ENCODE results near the gene IL1RAPL1. TPM values are rescaled to one million over a fixed set of nuclear protein-coding genes. Genes with fewer than 3 reads are reported as not detected.
"Not testable (repeated sequence)": the region's sequence is repeated elsewhere in the genome, so short reads cannot be mapped to it uniquely, and the experiment has no call there.

Gene IL1RAPL1
- total RNA-seq, 1 donor from 2014 or later = 0.66 TPM

GRCh38 chrX:29090811-29091210 is 503.6 kb downstream of the IL1RAPL1 start:
- TF ChIP-seq, protein P1, sequence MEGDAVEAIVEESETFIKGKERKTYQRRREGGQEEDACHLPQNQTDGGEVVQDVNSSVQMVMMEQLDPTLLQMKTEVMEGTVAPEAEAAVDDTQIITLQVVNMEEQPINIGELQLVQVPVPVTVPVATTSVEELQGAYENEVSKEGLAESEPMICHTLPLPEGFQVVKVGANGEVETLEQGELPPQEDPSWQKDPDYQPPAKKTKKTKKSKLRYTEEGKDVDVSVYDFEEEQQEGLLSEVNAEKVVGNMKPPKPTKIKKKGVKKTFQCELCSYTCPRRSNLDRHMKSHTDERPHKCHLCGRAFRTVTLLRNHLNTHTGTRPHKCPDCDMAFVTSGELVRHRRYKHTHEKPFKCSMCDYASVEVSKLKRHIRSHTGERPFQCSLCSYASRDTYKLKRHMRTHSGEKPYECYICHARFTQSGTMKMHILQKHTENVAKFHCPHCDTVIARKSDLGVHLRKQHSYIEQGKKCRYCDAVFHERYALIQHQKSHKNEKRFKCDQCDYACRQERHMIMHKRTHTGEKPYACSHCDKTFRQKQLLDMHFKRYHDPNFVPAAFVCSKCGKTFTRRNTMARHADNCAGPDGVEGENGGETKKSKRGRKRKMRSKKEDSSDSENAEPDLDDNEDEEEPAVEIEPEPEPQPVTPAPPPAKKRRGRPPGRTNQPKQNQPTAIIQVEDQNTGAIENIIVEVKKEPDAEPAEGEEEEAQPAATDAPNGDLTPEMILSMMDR (IDR thresholded peaks at IDR 0.05; ENCODE audit: partially characterized antibody, unreplicated experiment) = no peak
- no peak overlapping the region for H3K27ac Mint-ChIP-seq (ENCODE audit: unreplicated experiment)
- no peak for DNase-seq
- H3K4me3 Mint-ChIP-seq (ENCODE audit: unreplicated experiment) = no peak overlapping the region
- no peaks in the 10 kb centered on the region for H3K4me1 Mint-ChIP-seq (ENCODE audit: low read depth, unreplicated experiment)
- H3K36me3 Mint-ChIP-seq (ENCODE audit: unreplicated experiment) = no peaks in the 10 kb centered on the region
- H3K27me3 Mint-ChIP-seq (ENCODE audit: unreplicated experiment) = no peaks in the 10 kb centered on the region
- no peaks in the 10 kb centered on the region for H3K9me3 Mint-ChIP-seq (ENCODE audit: unreplicated experiment)

DNA sequence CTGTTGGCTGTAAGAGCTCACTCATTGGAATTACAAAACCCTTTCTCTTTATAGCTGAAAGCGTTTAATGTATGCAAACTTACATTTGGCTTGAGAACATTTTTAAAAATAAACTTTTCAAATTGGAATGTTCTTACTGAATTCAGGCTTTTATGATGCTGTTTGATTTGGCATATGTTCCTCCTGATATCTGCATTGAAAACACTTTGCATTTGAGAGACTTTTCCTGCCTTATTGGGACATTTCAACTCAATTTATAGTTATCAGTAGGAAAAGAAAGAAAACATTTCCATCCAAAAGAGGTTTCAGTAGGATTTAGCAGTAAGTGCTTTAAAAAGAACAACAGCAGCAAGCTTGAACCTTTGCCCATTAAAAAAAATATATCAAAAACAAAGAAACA is 520.0 kb downstream of the IL1RAPL1 start:
- DNase-seq = no peak
- H3K9me3 Mint-ChIP-seq (ENCODE audit: unreplicated experiment) = no peaks in the 10 kb centered on the region
- no peak overlapping the region for H3K27ac Mint-ChIP-seq (ENCODE audit: unreplicated experiment)
- no peaks in the 10 kb centered on the region for H3K36me3 Mint-ChIP-seq (ENCODE audit: unreplicated experiment)
- H3K4me1 Mint-ChIP-seq (ENCODE audit: low read depth, unreplicated experiment) = no peaks in the 10 kb centered on the region
- H3K4me3 Mint-ChIP-seq (ENCODE audit: unreplicated experiment) = no peak overlapping the region
- TF ChIP-seq, protein P1 (IDR thresholded peaks at IDR 0.05; ENCODE audit: partially characterized antibody, unreplicated experiment) = no peak
- peaks cover 2% of the 10 kb centered on the region for H3K27me3 Mint-ChIP-seq (ENCODE audit: unreplicated experiment)

DNA sequence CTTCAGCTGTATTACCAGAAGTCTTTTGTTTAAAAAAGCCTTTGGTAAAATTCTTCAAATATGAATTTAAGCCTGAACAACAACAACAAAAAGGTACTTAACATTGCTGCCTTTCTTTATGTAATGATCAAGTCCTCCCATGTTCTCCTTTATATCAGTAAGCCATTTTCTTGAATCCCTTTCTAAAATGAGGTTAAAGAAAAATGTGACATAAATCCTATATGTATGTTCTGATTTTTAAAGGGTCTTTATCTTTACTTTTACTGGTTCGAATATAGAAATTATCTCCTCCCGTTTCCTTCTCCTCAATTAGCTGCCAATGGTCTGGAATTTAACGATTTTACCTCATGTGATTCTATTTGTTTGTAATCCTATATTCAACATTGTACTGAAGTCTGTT is 522.8 kb downstream of the IL1RAPL1 start:
- Mint-ChIP-seq H3K27me3 (ENCODE audit: unreplicated experiment) (peaks cover 2% of the 10 kb centered on the region), H3K27ac (ENCODE audit: unreplicated experiment) (no peak overlapping the region), H3K36me3 (ENCODE audit: unreplicated experiment) (no peaks in the 10 kb centered on the region), H3K9me3 (ENCODE audit: unreplicated experiment) (no peaks in the 10 kb centered on the region), H3K4me1 (ENCODE audit: low read depth, unreplicated experiment) (no peaks in the 10 kb centered on the region), H3K4me3 (ENCODE audit: unreplicated experiment) (no peak overlapping the region)
- DNase-seq = no peak
- TF ChIP-seq, protein P1 (IDR thresholded peaks at IDR 0.05; ENCODE audit: partially characterized antibody, unreplicated experiment) = no peak

GRCh38 chrX:29113221-29113620 is 526.0 kb downstream of the IL1RAPL1 start:
- no peak for DNase-seq
- Mint-ChIP-seq H3K4me3 (ENCODE audit: unreplicated experiment) (no peak overlapping the region), H3K27me3 (ENCODE audit: unreplicated experiment) (no peaks in the 10 kb centered on the region), H3K36me3 (ENCODE audit: unreplicated experiment) (no peaks in the 10 kb centered on the region), H3K9me3 (ENCODE audit: unreplicated experiment) (no peaks in the 10 kb centered on the region), H3K4me1 (ENCODE audit: low read depth, unreplicated experiment) (no peaks in the 10 kb centered on the region), H3K27ac (ENCODE audit: unreplicated experiment) (no peak overlapping the region)
- TF ChIP-seq, protein P1 (IDR thresholded peaks at IDR 0.05; ENCODE audit: partially characterized antibody, unreplicated experiment) = no peak

GRCh38 chrX:29122817-29123216 is 535.6 kb downstream of the IL1RAPL1 start:
- H3K36me3 Mint-ChIP-seq (ENCODE audit: unreplicated experiment); H3K4me1 Mint-ChIP-seq (ENCODE audit: low read depth, unreplicated experiment); H3K27me3 Mint-ChIP-seq (ENCODE audit: unreplicated experiment); H3K9me3 Mint-ChIP-seq (ENCODE audit: unreplicated experiment); H3K27ac Mint-ChIP-seq (ENCODE audit: unreplicated experiment); DNase-seq; H3K4me3 Mint-ChIP-seq (ENCODE audit: unreplicated experiment): not testable (repeated sequence)

DNA sequence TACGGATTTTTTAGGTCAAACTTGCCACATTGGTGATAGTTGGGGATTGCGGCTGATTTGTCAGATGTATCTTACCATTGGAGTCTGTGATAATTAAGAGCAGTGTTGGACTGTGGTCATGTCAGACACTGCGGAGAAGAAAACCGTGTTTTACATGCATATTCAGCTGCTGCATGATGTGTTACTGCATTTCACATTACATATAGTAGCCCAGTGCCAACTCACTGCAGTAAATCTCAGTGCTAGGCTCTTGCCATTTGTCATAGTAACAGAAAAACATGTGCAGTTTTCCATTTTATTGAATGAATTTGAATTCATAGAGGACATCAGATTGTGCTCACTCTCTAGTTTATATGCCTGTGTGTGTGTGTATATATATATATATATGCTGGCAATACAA is 543.7 kb downstream of the IL1RAPL1 start:
- Mint-ChIP-seq H3K36me3 (ENCODE audit: unreplicated experiment) (no peaks in the 10 kb centered on the region), H3K4me1 (ENCODE audit: low read depth, unreplicated experiment) (no peaks in the 10 kb centered on the region), H3K27me3 (ENCODE audit: unreplicated experiment) (peaks cover 2% of the 10 kb centered on the region), H3K4me3 (ENCODE audit: unreplicated experiment) (no peak overlapping the region), H3K27ac (ENCODE audit: unreplicated experiment) (no peak overlapping the region), H3K9me3 (ENCODE audit: unreplicated experiment) (no peaks in the 10 kb centered on the region)
- DNase-seq = no peak
- TF ChIP-seq, protein P1 (IDR thresholded peaks at IDR 0.05; ENCODE audit: partially characterized antibody, unreplicated experiment) = no peak

Data from glutamatergic neuron (in vitro differentiated cells).